ENCODE data around the gene LPAR1.

LPAR1 gene

DNA sequence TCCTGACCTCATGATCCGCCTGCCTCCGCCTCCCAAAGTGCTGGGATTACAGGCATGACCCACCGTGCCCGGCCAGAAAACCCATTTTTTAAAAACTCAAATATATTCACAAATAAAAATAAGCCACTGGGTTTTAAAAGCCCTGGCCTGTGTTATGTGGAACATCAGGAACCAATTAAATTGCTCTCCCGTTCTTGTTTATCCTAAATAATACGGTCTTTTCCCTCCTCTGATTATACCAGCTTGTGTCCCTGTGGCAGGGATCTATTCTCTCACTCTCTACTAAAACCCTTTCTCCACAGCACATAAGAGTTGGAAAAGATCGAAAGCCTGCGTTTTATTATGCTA, 30.1 kb upstream of the LPAR1 start:
- TF ChIP-seq CTCF (IDR thresholded peaks at IDR 0.05) = no peak

- no peak for TF ChIP-seq CTCF (IDR thresholded peaks at IDR 0.05)
Measured at GRCh38 chr9:111066468-111066867, 28.2 kb upstream of the LPAR1 start.

GRCh38 chr9:111065414-111065813, 27.1 kb upstream of the LPAR1 start:
- no peak for TF ChIP-seq CTCF (IDR thresholded peaks at IDR 0.05)

DNA sequence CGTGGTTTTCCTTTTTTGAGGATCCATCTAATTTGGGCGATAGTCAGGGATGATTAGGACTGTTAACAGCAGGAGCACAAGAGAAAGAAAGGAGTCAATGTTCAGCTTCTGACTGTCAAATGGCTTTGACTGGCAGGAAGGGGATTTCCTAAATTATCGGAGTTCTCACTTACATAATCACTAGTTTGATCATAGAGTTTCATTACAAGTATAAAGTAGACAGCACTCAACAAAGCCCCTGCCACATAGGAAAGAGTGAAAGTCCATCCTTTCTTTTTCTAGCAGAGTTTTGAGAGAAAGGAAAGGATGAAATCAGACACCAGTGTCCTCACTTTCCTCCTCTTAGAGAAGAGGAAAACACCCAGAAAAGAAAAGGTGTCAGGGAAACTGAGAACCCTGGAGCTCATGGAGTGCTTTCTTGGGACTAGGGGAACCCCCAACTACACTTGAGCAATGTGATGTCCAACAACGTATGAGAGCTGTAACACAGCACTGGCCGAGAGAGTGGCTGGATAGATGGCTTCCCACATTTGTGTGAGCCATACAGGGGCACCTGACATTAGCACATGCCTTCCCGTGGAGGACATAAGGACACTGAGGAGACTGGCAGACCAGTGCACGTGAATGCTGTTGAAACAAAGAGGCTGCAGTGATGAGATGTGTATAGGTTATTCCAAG, 26.0 kb upstream of the LPAR1 start:
- TF ChIP-seq CTCF (IDR thresholded peaks at IDR 0.05) = no peak

- no peak for TF ChIP-seq CTCF (IDR thresholded peaks at IDR 0.05)
Measured at GRCh38 chr9:111063332-111063731, 25.1 kb upstream of the LPAR1 start.

DNA sequence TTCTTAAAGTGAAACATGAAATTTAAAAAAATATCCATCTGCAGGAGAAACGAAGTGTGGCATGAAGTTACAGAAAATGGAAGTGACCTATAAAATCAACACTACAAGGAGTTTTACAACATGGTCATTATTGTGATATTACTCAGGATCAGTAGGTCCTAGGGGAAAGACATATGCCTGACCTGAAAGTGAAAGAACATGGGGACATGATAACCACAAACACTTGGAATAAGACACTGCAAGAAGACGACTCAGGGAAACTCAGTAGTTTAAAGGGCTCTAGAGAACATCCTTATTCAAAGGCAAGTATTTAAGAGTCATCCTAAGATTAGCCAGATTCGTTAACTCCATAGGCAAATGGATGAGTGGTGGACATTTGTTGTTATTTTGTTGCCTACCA, 19.9 kb upstream of the LPAR1 start:
- no peak for TF ChIP-seq CTCF (IDR thresholded peaks at IDR 0.05)

DNA sequence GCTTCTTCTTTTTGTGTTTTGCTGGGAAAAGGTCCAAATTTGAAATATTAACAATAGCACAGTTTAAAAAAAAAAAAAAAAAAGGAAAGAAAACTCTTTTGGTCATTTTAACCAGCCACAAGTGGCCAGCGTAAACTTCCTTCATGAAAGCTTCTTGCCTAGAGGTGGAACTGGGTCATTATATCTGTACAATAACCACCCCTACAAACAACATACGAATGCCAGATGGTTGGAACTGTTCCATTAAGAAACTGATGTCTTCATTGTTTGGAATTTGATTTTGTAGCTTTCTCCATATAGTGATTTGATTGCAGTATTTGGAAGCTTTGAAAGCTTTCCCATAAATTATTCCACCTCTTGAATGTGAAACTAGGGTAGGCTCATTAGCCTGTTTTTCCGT, 18.3 kb upstream of the LPAR1 start:
- no peak for TF ChIP-seq CTCF (IDR thresholded peaks at IDR 0.05)

DNA sequence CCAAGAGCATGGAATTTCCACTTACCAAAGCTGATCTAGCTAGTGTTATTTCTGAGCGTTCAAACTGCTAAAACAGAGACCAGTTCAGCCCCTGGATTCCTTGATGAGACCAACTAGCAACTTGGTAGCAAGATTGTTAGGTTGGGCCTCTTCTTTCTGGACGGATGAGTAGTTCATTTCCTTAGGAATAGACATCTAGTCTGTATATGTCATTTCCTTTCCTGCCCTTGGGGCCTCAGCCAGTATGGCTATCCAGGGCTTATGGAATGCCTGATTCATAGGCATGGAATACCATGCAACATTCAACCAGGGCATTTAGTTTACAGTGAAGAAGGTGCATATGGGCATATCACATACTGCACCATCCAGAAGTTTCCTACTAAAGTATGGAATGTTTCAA, 14.5 kb upstream of the LPAR1 start:
- no peak for TF ChIP-seq CTCF (IDR thresholded peaks at IDR 0.05)

Measured in LNCAP (cell line).